Prostate gland (tissue), 2 donors: Measurements from ENCODE around the gene TMPRSS6. TPM values are rescaled to one million over a fixed set of nuclear protein-coding genes. Genes with fewer than 3 reads are reported as not detected.

Experiments
- DNase-seq: peaks from one replicate; pipeline ENCODE4 v3.0.0-alpha.2; 2019; ENCODE audit warnings: low spot score
- H3K27ac ChIP-seq, 2 donors: fragments of 200-600 bp; sonication (generic); 2 replicates each; pipeline ENCODE4 v1.5.1; 2017 to 2019
- H3K27me3 ChIP-seq: fragments of 200-600 bp; sonication (generic); replicated peaks from 2 replicates; pipeline ENCODE4 v1.5.1; 2019; ENCODE audit not compliant: insufficient read depth
- H3K36me3 ChIP-seq, 2 donors: fragments of 200-600 bp; sonication (generic); 1 replicate in 1 of 2; 2 replicates in 1 of 2; pipeline versions ENCODE4 v1.5.1 to v1.8.1; 2017 to 2019
- H3K4me1 ChIP-seq: fragments of 200-600 bp; sonication (generic); replicated peaks from 2 replicates; pipeline ENCODE4 v1.5.1; 2019
- H3K4me3 ChIP-seq, 2 donors: fragments of 200-600 bp; sonication (generic); 2 replicates each; pipeline ENCODE4 v1.5.1; 2017 to 2019
- H3K9me3 ChIP-seq: fragments of 200-600 bp; sonication (generic); 2 replicates; pipeline ENCODE4 v1.5.1; 2017
- POLR2A ChIP-seq: fragments of 450-650 bp; IDR thresholded peaks from one replicate; pipeline ENCODE4 v1.6.1; 2016; ENCODE audit warnings: antibody characterized with exemption, mild to moderate bottlenecking
- POLR2AphosphoS5 ChIP-seq: sonication (generic); formaldehyde crosslinking; IDR thresholded peaks from one replicate; pipeline ENCODE4 v1.6.1; 2017; ENCODE audit warnings: antibody characterized with exemption
- WGBS: methylation state at CpG from one replicate; pipeline ENCODE4 v1.1.5; 2018; 5-methylcytosine and 5-hydroxymethylcytosine counted together
- intact Hi-C: fragments of 100-400 bp; cut with DNase I; formaldehyde crosslinking; loops from one replicate; pipeline ENCODE4 v1.14.2; 2022
- total RNA-seq, 2 donors: library from RNA; depleted of rRNA; stranded (reverse); fragments of >200 nt; gene quantifications; one replicate each; pipeline ENCODE4 v1.1.0, GENCODE V29; 2016
- TF ChIP-seq, protein P1 (sequence below), 4 experiments: fragments of 200-600 bp in 2 of 4; fragments of 450-650 bp in 2 of 4; sonication (generic) in 2 of 4; IDR thresholded peaks; 1 replicate in 3 of 4; 2 replicates in 1 of 4; pipeline ENCODE4 v1.5.1; 2016 to 2019; ENCODE audit warnings: antibody characterized with exemption in 4 of 4, mild to moderate bottlenecking in 2 of 4, moderate library complexity in 2 of 4

The TMPRSS6 gene
- total RNA-seq, 2 donors from 2014 or later = 0.45 TPM; not detected in 1

- Histone ChIP-seq H3K27ac (no peak overlapping the region), H3K9me3 (no peaks in the 10 kb centered on the region), H3K36me3 (no peaks in the 10 kb centered on the region), H3K27me3 (no peaks in the 10 kb centered on the region), H3K4me3 (no peak overlapping the region), H3K4me1 (no peaks in the 10 kb centered on the region)
- 74% methylated on average over 14 of the region's 14 CpGs for WGBS
- DNase-seq = no peak
- TF ChIP-seq, protein P1, sequence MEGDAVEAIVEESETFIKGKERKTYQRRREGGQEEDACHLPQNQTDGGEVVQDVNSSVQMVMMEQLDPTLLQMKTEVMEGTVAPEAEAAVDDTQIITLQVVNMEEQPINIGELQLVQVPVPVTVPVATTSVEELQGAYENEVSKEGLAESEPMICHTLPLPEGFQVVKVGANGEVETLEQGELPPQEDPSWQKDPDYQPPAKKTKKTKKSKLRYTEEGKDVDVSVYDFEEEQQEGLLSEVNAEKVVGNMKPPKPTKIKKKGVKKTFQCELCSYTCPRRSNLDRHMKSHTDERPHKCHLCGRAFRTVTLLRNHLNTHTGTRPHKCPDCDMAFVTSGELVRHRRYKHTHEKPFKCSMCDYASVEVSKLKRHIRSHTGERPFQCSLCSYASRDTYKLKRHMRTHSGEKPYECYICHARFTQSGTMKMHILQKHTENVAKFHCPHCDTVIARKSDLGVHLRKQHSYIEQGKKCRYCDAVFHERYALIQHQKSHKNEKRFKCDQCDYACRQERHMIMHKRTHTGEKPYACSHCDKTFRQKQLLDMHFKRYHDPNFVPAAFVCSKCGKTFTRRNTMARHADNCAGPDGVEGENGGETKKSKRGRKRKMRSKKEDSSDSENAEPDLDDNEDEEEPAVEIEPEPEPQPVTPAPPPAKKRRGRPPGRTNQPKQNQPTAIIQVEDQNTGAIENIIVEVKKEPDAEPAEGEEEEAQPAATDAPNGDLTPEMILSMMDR (IDR thresholded peaks at IDR 0.05) = no peak
- TF ChIP-seq POLR2A = no peak
- no peak for TF ChIP-seq POLR2AphosphoS5
- intact Hi-C loops = no loop called here
These were observed 71.8 kb downstream of the TMPRSS6 start for GRCh38 chr22:37037669-37038068.

DNA sequence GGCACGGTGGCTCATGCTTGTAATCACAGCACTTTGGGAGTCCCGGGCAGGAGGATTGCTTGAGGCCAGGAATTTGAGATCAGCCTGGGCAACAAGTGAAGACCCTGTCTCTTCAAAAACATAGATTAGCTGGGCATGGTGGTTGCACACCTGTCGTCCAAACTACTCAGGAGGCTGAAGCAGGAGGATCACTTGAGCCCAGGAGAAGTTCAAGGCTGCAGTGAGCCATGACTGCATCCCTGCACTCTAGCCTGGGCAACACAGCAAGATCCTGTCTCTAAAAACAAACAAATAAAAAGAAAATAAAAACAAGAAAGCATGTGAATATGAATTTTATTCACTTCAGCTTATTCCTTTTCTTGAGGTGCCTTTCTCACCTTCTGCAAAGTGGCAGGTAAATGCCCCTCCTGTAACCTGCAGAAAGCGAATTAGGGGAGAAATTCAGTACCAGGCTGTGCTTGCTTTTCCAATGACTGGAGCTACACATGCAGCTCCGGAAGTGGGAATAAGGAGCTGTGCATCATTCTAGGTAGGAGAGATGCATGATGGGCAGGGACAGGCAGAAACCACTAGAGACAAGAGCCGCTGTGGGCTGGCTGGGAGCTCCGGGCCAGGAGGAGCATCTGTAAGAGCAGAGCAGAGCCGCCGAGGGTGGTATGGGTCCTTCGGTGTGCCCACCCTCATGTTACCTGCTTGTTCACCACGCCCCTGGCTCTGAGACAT, 72.7 kb downstream of the TMPRSS6 start:
- H3K27ac ChIP-seq = no peak overlapping the region
- no peaks in the 10 kb centered on the region for H3K36me3 ChIP-seq
- no peaks in the 10 kb centered on the region for H3K27me3 ChIP-seq
- no peaks in the 10 kb centered on the region for H3K9me3 ChIP-seq
- no peak for DNase-seq
- TF ChIP-seq POLR2A (no peak), POLR2AphosphoS5 (no peak)
- TF ChIP-seq, protein P1 (IDR thresholded peaks at IDR 0.05) = no peak
- intact Hi-C loops = no loop called here
- no peaks in the 10 kb centered on the region for H3K4me1 ChIP-seq
- 80% methylated on average over 11 of the region's 11 CpGs for whole genome bisulfite sequencing
- no peak overlapping the region for H3K4me3 ChIP-seq

- no peaks in the 10 kb centered on the region for H3K9me3 ChIP-seq
- DNase-seq = no peak
- 92% methylated on average over 23 of the region's 23 CpGs for WGBS
- TF ChIP-seq, protein P1 (IDR thresholded peaks at IDR 0.05) = no peak
- intact Hi-C loops = no loop called here
- no peaks in the 10 kb centered on the region for H3K4me1 ChIP-seq
- peaks cover 0 to 5% of the 10 kb centered on the region in 2 donors for H3K36me3 ChIP-seq
- no peak overlapping the region for H3K4me3 ChIP-seq
- no peaks in the 10 kb centered on the region for H3K27me3 ChIP-seq
- no peak overlapping the region for H3K27ac ChIP-seq
These were observed 75.7 kb downstream of the TMPRSS6 start for GRCh38 chr22:37033605-37034430.

DNA sequence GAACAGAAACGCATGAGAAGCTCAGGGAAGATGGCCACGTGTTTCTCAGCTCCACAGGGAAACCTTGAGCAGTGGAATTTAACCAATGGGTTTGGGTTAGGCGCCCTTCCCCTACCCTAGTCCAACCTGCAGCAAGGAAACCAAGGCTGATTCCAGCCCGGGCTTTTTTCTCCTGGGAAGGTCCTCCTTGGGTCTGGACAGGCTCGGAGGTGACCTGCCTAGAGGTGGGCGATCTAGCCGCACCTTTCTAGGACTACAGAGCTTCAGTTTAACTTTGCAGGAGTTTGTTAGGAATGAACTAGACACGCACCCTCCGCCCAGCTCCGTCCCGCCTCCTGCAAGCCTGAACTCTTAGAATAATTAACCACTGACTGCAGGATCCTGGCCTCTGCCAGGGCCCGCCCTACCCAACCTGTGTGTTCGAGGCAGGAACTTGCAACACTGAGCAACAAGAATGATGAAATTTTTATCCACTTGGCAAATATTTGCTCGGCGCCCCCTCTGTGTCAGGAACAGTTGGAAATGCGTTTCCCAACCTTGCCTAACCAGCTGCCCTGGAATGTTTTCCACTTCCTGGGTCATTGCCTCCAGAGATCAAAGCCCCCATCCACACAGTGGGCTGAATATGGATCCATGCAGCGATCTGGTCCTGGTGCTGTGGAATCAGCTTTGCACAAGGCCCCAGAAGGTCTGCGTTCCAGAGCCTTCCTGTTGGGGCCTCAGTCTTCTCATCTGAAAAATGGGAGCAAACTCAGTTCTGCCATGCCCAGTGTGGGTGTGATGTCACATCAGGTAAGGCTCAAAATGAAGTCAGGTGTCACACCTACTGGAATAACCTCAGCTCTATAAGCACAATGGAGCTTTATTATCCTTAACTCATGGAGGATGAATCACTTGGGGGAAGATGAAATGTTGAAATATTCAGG, 76.7 kb downstream of the TMPRSS6 start:
- no peaks in the 10 kb centered on the region for H3K9me3 ChIP-seq
- H3K36me3 ChIP-seq = peaks cover 0 to 5% of the 10 kb centered on the region in 2 donors
- intact Hi-C loops = no loop called here
- H3K27me3 ChIP-seq = no peaks in the 10 kb centered on the region
- no peak overlapping the region for H3K4me3 ChIP-seq
- peak; percentile 76 for DNase-seq
- 34% methylated on average over 18 of the region's 18 CpGs for WGBS
- H3K27ac ChIP-seq = peak overlapping the region in 1 of 2 donors; percentile 64
- H3K4me1 ChIP-seq = no peaks in the 10 kb centered on the region
- TF ChIP-seq POLR2AphosphoS5 = peak; percentile 81
- TF ChIP-seq, protein P1 (IDR thresholded peaks at IDR 0.05) = no peak
